Esophagus muscularis mucosa (tissue), 4 donors: ENCODE results near the gene BPIFB6.

Source experiments
- CTCF ChIP-seq, 3 experiments: fragments of 200-600 bp in 2 of 3; fragments of 450-650 bp in 1 of 3; sonication (generic) in 2 of 3; IDR thresholded peaks; one replicate each; pipeline ENCODE4 v1.5.1; 2017 to 2019; ENCODE audit warnings: antibody characterized with exemption in 3 of 3, mild to moderate bottlenecking in 2 of 3, moderate library complexity in 1 of 3
- EP300 ChIP-seq: sonication (generic); formaldehyde crosslinking; IDR thresholded peaks from one replicate; pipeline ENCODE4 v1.6.1; 2017; ENCODE audit warnings: antibody characterized with exemption
- POLR2A ChIP-seq: fragments of 450-650 bp; IDR thresholded peaks from one replicate; pipeline ENCODE4 v1.6.1; 2017; ENCODE audit warnings: antibody characterized with exemption, moderate library complexity, mild to moderate bottlenecking, low read depth
- POLR2AphosphoS5 ChIP-seq, 2 donors: sonication (generic); formaldehyde crosslinking; IDR thresholded peaks; one replicate each; pipeline ENCODE4 v1.6.1; 2017; ENCODE audit warnings: antibody characterized with exemption in 2 of 2

DNA sequence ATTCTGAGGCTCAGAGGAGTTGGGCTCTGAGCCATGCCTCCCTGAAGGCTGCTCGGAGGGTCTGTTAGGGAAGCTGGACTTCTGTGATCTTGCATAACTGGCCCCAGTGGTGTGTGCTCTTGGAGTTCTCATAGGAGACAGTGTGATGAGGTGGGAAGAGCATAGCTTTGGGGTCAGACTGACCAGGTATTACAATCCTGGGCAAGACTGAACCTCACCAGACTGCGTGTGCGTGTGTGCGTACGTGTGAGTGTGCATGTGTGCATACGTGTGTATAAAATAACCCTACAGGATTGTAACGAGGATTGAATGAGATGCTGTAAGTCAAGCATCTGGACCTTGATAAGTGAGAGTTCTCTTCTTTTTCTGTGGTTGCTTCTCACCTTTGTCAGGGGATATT lies 13.9 kb upstream of the BPIFB6 start:
- TF ChIP-seq POLR2A (no peak), CTCF (IDR thresholded peaks at IDR 0.05) (no peak), EP300 (no peak), POLR2AphosphoS5 (IDR thresholded peaks at IDR 0.05) (no peak)
